Endometrial microvascular endothelial cells (primary cell): ENCODE data around the gene MAPK12. TPM values are rescaled to one million over a fixed set of nuclear protein-coding genes. Genes with fewer than 3 reads are reported as not detected.
"Not testable (repeated sequence)": the region's sequence is repeated elsewhere in the genome, so short reads cannot be mapped to it uniquely, and the experiment has no call there.

ENCODE experiments used
- in situ Hi-C: cut with HindIII; loops from 2 replicates; pipeline ENCODE4 v1.10.0; 2017; ENCODE audit warnings: low sequenced_read_pairs, low pct_unique_long_range_greater_than_20kb; ENCODE audit errors: inconsistent ontology term
- total RNA-seq: library from RNA; depleted of rRNA; stranded (reverse); fragments of >200 nt; gene quantifications from one replicate; pipeline ENCODE4 v1.2.3, GENCODE V29; 2015; ENCODE audit errors: inconsistent ontology term

Gene MAPK12
- total RNA-seq, 1 donor from 2014 or later, result 50.4 TPM

- in situ Hi-C loops, result no loop called here
These were observed 52.3 kb downstream of the MAPK12 start for GRCh38 chr22:50208939-50209892.

DNA sequence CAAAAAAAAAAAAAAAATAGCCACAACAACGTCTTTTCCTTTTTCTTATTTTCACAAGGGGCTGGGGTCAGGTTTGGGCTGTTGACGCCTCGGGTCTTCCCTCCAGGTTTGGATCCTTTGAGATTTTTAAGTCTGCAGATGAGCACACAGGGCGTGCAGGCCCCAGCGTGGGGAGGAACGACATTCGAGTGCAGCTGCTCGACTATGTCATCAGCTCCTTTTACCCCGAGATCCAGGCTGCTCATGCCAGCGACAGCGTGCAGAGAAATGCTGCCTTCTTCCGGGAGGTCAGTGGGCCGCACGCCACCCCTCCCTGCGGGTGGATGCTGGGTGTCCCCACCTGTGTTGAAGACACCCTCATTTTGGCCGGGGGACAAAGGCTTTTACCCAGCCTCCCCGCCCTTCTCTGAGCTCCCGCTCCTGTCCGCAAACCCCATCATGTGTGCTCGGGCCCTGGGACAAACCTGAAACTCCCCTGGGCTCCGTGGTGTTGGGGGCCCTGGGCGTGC lies 53.0 kb downstream of the MAPK12 start:
- in situ Hi-C loops, result no loop called here

GRCh38 chr22:50207383-50208140 lies 53.9 kb downstream of the MAPK12 start:
- in situ Hi-C loops, result no loop called here

DNA sequence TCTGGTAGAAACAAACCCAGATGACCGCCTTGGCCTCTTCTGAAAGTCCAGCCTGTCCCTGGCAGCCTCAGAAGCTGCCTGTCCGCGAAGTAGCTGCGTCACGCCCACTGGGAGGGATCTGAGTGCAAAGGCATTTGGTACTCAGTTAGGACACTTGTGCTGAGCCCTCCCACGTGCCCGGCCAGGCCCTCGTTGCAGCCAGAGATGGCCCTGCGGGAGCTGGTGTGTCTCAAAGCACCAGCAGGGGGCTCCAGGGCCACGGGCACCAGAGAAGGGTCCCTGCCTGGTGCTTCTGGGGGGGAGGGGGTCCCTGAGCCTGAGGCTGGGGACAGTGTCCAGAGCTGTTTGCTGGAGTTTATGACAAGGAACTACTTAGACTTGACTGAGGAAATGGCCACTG lies 54.9 kb downstream of the MAPK12 start:
- in situ Hi-C loops, result no loop called here

- in situ Hi-C loops, result no loop called here
These were observed 55.5 kb downstream of the MAPK12 start for GRCh38 chr22:50205781-50206569.

DNA sequence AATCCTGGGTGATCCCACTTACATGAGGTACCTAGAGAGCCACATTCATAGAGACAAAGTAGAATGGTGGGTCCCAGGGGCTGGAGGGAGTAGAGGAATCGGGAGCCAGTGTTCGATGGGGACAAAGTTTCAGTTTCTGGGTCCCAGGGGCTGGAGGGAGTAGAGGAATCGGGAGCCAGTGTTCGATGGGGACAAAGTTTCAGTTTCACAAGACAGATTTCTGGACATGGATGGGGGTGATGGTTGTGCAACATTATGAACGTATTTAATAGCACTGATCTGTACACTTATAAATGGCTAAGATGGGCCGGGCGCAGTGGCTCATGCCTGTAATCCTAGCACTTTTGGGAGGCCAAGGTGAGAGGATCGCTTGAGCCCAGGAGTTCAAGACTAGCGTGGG lies 56.5 kb downstream of the MAPK12 start:
- in situ Hi-C loops, result not testable (repeated sequence)

GRCh38 chr22:50204571-50204970 lies 56.9 kb downstream of the MAPK12 start:
- in situ Hi-C loops, result no loop called here

DNA sequence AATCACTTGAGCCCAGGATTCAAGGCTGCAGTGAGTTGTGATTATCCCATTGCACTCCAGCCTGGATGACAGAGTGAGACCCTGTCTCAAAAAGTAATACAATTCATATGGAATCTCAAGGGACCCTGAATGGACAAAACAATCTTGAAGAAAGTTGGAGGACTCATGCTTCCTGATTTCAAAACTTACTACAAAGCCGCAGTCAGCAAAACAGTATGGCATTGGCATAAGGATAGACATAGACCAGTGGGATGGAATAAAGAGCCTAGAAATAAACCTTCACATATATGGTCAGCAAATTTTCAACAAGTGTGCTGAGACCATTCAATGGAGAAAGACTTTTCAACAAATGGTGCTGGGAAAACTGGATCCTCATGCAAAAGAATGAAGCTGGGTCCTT lies 58.2 kb downstream of the MAPK12 start:
- in situ Hi-C loops, result no loop called here

Other genes with a start within 250 kb of the MAPK12 start
- not detected for gene IL17REL, start 248.9 kb downstream of the MAPK12 start, total RNA-seq
- gene TTLL8, start 203.4 kb downstream of the MAPK12 start, total RNA-seq, result not detected
- gene MLC1, start 176.3 kb downstream of the MAPK12 start, total RNA-seq, result not detected
- gene MOV10L1, start 171.7 kb downstream of the MAPK12 start, total RNA-seq, result 6.1 TPM
- 2.2 TPM for gene PANX2, start 91.0 kb downstream of the MAPK12 start, total RNA-seq
- 39.3 TPM for gene TRABD, start 75.8 kb downstream of the MAPK12 start, total RNA-seq
- 29.7 TPM for gene SELENOO, start 60.7 kb downstream of the MAPK12 start, total RNA-seq
- gene TUBGCP6, start 16.7 kb downstream of the MAPK12 start, total RNA-seq, result 33.2 TPM
- 31.3 TPM for gene HDAC10, start 10.4 kb downstream of the MAPK12 start, total RNA-seq
- 26.9 TPM for gene MAPK11, start 8.7 kb upstream of the MAPK12 start, total RNA-seq
- 37.7 TPM for gene PLXNB2, start 46.0 kb upstream of the MAPK12 start, total RNA-seq
- 1.2 TPM for gene DENND6B, start 65.3 kb upstream of the MAPK12 start, total RNA-seq
- 35.0 TPM for gene PPP6R2, start 81.6 kb upstream of the MAPK12 start, total RNA-seq
- 53.1 TPM for gene SBF1, start 213.4 kb upstream of the MAPK12 start, total RNA-seq
- gene ADM2, start 219.9 kb upstream of the MAPK12 start, total RNA-seq, result under 0.01 TPM
- gene MIOX, start 225.2 kb upstream of the MAPK12 start, total RNA-seq, result not detected
- gene LMF2, start 246.0 kb upstream of the MAPK12 start, total RNA-seq, result 73.8 TPM
- gene NCAPH2, start 246.5 kb upstream of the MAPK12 start, total RNA-seq, result 53.9 TPM